Measurements from ENCODE around the gene KCNJ15.

GRCh38 chr21:38249256-38249655 is 7.5 kb upstream of the KCNJ15 start:
- TF ChIP-seq POLR2A (IDR thresholded peaks at IDR 0.05) (no peak), CTCF (IDR thresholded peaks at IDR 0.05) (no peak)

All from esophagus squamous epithelium (tissue), 4 donors.